GM12872 (cell line): ENCODE data around the gene CORO1C.

Experiments
- CTCF ChIP-seq: IDR thresholded peaks from 3 replicates; pipeline ENCODE4 v1.5.1; 2011; ENCODE audit warnings: low read depth, mild to moderate bottlenecking, low read length, moderate library complexity; ENCODE audit not compliant: insufficient read depth

Gene CORO1C

GRCh38 chr12:108732489-108733229 lies 1.3 kb upstream of the CORO1C start:
- TF ChIP-seq CTCF = no peak

- TF ChIP-seq CTCF = no peak
Observed at GRCh38 chr12:108731866-108732461, 646 bp upstream of the CORO1C start.

GRCh38 chr12:108730365-108731104 lies 783 bp downstream of the CORO1C start:
- TF ChIP-seq CTCF = no peak

- no peak for TF ChIP-seq CTCF
Observed at GRCh38 chr12:108729612-108730364, 1.5 kb downstream of the CORO1C start.

- no peak for TF ChIP-seq CTCF
Observed at GRCh38 chr12:108728820-108729611, 2.3 kb downstream of the CORO1C start.

GRCh38 chr12:108727868-108728735 lies 3.2 kb downstream of the CORO1C start:
- no peak for TF ChIP-seq CTCF
